HG03432 (cell line): Measurements from ENCODE around the gene TRRAP.

Source experiments
- ATAC-seq: cut with Tn5 transposase; IDR thresholded peaks from one replicate; pipeline ENCODE4 v1.9.1; 2021; ENCODE audit warnings: mild to moderate bottlenecking, moderate library complexity; ENCODE audit not compliant: unreplicated experiment

Gene TRRAP

DNA sequence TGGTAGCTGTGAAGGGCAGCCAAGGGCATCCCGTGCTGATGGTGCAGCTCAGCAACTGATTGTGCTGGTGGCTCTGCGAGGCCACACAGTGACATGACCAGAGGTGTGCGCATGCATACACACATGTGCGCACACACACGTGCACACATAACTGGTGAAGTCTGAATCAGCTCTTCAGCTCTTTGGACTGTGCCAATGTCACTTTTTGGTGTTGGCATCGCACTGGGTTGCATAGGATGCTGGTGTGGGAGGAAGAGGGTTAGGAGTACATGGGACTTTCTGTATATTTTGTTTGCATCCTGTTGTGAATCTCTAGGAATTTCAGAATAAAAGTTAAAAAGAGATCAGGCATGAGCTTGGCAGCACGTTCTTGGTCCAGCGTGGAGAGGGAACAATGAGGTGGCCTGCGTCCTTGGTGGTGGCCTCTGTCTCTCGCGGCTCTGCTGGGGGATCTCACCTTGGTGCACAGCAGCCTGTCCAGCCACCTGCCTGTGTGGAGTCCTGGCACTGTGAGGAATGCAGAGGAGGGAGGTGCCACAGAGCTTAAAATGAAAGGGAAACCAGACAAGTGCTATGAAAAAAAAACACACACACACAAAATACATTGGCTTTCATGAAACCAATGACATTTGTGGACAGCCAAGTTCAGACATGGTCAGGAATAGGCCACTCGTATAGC, 124.0 kb downstream of the TRRAP start:
- ATAC-seq, result no peak

DNA sequence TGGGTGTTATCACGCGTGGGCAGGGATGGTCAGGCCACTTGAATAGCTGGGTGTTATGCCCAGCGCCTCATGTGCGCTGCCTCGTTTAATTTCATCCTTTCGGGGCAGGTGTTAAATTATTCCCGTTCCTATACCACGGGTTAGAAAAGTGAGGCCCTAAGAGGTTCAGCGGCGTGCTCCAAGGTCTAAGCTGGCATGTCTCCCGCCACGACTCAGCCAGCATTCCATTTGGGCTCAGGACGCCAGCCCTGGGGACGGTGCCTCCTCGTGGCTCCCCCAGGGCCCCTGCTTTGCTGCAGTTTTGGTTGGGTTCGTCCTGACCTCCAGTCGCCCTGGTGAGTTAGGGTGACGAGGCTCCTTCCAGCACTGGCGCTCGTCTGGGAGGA, 124.5 kb downstream of the TRRAP start:
- ATAC-seq, result no peak

DNA sequence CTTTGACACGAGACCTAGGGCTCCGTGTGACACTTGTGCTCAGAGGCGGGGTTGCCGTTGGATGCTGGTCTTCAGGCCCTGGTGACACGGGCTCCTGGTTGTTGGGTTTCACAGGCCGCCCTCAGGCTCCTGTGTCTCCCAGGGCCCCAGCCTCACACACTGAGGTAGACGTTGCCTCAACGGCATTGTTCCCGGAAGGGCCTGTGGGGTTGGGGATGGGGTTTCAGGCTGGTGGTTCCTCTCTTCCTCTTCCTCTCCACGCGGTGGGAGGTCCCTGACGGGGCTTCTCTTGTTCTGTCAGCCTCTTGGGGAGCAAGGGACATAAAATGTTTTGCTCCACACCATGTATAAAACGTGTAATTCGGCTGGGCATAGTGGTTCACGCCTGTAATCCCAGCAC, 125.1 kb downstream of the TRRAP start:
- no peak for ATAC-seq

DNA sequence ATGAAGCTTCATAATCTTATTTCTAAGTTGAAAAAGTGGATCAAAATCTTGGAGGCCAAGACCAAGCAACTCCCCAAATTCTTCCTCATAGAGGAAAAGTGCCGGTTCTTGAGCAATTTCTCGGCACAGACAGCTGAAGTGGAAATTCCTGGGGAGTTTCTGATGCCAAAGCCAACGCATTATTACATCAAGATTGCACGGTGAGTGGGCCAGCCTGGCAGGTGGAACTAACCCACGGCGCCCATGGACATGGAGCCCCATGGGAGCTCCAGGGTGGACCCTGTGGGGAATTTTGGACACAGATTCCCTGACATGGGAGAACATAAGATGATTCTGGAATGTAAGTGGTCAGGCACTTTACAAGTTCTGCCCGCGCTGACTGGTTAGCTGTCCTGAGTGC, 125.9 kb downstream of the TRRAP start:
- no peak for ATAC-seq

DNA sequence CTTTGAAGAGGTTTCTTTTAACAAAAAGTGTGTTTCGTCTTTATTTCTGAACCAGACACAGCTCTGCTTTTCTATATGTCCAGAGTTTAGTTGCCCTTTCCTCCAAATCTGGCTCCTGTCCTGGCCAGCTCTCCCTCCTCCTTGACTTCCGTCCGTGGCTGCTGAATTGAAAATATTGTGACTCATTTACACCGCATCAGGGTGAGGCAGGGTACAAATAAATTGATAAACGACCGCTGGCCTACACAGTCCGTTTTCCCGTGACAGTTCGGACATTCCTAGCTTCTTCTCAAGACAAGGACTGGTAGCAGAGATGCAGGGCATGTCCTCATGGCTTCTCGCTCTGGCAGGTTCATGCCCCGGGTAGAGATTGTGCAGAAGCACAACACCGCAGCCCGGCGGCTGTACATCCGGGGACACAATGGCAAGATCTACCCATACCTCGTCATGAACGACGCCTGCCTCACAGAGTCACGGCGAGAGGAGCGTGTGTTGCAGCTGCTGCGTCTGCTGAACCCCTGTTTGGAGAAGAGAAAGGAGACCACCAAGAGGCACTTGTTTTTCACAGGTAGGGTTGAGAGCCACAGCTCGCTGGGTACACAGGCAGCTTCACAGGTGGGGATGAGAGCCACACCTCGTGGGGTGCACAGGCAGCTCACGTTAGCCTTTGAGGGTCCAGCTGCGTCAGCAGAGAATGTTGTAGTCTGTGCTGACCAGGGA, 126.6 kb downstream of the TRRAP start:
- no peak for ATAC-seq

DNA sequence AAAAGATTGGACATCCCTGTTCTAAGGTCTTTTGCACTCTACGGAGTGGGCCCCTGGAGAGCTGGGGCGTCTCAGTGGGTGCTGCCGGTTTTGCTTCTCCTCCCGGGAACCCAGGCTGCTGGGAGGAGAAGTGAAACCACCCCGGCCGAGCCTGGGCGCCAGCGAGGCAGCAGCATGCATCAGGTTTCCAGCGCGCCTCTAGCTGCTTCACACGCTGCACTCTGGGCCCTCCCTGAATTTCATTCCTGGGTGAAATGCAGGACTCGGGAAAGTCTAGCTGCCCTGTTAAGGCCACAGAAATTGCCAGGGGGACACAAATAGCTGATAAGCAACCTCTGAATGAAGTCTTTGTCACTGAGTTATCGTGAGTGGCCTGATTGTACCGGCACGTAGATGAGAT, 127.4 kb downstream of the TRRAP start:
- ATAC-seq, result no peak

DNA sequence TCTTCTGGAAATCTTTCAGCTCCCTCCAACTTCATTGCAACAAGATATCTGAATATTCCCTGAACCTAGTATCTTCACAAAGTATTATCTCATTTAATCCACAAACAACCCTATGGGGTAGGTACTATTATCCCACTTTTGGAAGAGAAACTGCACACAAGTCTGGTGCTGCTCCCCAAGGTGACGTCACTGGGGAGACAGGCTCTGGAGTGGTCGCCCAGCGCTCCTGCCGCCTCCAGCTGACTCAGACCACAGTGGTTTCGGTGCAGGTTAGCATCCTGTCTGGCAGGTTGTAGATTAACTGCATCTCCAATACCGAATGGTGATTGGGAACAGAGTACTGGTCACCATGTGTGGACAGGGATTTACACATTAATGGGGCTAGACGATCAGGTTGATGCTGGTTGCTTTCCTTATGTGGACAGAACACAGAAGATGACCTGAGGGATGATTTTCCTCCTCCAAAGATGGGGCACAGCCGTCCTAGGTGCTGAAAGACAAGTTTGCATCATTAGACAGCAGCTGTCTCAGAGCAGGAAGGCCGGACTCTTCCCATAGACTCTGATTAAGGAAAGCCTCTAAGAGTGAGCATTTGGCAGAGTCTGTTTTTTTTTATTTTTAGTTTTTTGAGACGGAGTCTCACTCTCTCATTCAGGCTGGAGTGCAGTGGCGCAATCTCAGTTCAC, 128.6 kb downstream of the TRRAP start:
- ATAC-seq, result no peak

DNA sequence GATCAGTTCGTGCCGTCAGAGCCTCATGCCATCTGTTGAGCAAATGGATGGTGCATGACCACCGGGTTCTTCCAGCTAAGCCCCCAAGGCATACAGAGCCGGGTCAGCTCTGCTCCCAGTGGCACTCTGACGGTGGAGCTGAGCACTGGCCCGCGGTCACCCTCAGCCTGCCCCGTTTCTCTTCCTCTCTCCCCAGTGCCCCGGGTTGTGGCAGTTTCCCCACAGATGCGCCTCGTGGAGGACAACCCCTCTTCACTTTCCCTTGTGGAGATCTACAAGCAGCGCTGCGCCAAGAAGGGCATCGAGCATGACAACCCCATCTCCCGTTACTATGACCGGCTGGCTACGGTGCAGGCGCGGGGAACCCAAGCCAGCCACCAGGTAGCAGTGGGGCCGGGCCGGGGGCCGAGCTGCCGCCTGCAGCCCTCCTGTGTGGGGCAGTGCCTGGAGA, 129.9 kb downstream of the TRRAP start:
- no peak for ATAC-seq

DNA sequence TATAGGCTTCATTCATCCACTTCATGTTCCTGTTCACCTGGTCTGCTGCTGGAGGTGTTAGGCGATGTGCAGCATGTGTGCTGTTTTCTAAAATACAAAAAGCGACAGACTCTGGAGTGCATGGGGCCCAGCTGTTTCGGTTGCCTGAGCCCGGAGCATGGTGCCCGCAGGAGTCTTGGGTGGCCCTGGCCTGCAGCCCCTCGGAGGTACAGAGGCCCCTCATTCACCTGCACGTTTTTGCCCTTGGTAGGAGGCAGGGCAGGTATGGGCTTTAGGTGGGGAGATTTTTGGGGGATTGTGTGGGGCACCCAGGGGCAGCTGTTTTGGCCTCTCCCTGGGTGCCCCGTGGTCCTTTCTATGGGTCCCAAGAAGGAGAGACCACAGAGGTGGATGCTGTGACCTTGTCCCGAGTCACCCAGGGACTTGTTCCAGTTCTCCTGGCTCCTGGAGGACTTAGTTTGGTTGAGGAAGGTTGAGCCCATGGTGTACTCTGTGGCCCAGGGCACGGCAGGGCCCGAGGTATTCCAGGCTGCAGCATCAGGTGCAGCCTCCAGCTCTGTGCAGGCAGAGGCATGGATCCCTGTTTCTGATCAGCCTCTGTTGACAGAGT, 130.7 kb downstream of the TRRAP start:
- ATAC-seq, result no peak

DNA sequence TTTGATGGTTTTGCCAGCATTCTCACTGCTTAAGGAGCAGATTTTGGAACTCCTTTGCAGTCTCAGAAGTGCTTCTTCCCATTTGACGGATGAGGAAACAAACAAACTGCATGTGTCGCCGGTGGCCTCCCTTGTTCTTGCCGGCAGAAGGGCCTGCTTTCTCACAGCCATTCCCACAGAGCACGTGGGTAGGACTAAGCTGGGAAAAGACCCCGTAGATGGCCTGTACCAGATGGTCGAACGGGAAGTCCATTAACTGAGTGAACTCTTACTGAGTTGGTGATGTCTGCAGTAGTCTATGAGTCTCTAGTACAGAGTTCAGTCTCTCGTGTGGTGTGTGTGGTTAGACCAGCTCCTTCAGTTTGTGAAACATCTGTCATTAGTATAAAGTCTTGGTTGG, 131.9 kb downstream of the TRRAP start:
- ATAC-seq, result no peak

DNA sequence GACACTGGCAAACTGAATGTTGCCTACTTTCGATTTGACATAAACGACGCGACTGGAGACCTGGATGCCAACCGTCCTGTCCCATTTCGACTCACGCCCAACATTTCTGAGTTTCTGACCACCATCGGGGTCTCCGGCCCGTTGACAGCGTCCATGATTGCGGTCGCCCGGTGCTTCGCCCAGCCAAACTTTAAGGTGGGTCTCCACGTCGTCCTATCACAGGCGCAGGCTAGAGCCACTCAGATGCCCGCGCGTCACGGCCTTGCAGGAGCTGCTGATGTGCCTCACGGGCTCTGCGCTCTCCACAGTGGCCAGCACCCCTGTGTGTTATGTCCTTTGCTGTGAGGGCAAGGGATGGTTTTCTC, 133.0 kb downstream of the TRRAP start:
- ATAC-seq, result no peak

DNA sequence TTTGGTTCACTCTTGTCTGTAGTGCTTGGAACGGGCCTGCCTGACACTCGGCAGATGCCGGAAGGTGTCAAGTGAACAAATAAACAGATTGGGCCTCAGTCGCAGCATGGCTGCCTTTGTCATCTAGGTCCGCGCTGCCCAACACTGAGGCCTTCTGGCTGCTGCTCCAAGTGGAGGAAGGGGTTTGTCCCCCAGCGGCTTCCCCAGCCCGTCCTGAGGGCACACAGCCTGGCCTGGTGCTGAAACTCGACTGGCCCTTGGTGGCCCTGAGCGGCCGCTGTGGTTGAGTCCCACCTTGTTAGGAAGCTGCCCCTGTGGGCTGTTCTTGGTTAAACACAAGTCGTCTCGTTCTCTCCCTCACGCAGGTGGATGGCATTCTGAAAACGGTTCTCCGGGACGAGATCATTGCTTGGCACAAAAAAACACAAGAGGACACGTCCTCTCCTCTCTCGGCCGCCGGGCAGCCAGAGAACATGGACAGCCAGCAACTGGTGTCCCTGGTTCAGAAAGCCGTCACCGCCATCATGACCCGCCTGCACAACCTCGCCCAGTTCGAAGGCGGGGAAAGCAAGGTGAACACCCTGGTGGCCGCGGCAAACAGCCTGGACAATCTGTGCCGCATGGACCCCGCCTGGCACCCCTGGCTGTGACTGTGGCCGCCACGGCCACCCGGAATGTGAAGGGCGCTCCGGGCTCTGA, 133.5 kb downstream of the TRRAP start:
- no peak for ATAC-seq

DNA sequence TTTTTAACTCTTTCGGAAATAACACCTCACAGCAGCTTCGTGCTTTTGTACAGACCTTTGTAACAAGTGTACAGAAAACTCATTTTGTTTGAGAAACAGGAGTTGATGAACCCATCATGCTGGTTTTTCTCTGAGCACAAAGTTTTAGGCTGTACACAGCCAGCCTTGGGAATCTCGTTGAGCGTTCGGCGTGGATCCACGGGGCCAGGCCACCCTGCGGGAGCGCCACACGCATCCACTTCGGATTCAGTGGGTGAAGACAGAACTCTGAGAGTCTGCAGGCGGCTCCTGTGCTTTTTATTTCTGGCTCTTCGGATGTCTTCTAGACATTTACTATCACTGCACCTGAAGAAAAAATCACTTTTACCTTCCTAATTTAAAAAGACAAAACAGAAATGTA, 134.4 kb downstream of the TRRAP start:
- ATAC-seq, result no peak

DNA sequence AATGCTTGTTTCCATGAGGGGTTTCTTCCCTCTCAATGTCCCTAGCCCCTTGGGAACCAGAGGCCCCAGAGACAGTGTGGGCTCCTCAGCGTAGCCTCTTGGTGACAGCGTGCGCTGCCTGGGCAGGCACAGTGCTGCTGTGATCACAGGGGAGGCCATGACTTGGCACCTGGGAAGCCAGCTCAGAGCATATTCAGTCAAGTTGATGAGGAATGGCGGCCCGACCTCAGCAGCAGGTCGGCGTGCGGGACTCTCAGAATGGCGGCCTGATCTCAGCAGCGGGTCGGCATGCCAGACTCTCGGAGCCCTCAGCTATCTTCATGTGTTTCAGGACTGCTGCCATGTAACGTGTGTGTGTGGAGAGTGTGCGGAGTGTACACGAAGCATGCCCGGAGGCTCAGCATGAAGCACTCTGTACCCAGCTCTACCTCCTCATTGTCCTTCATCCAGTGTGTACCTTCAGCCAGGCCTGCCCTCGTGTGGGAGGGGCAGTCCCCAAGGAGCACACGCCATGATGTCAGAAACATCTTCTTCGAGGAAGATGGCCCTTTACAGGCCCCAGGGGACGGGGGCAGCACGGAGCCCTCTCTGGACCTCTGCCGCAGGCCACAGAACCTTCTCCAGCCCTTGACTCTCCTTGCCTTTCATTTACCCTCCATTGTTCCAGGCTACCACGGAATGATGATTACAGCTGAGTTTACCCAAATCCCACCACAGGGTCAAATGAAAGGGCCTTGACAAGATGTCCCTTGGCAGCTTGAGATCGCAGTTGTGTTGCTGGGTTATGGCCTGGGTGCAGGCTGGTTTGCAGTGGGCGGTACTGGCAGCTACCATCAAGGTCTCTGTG, 135.2 kb downstream of the TRRAP start:
- ATAC-seq, result no peak

DNA sequence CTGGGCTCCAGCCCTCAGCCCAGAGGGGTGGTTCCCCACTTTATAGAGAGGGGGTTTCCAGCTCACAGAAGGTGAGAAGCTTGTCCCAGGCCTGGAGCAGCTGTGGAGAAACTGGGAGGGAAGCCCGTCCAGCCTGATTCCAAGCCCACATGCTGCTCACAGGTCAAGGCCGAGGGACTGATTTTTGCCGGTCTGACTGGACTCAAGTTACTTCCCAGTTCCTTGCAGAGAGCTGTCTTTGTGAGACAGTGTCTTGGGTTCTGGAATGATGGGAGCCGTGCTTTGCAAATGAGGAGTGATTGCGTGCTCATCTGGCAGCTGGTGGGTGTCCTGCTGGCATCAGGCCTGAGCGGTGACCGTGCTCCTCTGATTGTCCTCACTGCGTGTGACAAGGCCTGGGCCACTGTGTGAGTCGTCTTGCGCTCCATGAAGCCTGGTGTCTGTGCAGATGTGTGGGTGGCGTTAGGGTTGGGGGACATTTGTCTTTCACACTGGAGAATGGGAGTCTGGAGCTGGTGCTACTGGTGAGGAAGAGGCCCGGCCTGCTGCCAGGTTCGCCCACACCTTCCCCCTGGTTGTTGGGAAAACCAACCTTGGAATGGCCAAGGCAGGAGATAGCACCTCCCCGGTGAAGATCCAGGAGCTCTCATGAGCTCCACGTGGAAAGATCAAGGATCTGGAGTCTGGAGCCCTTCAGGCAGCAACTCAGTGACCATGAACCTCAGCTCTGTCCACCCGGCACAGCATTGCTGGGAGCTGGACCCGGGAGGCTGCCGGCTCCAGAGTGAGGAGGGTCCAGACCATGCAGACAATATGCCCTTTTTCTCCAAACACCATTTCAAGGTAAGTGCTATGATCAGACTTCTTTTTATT, 136.0 kb downstream of the TRRAP start:
- ATAC-seq, result no peak

DNA sequence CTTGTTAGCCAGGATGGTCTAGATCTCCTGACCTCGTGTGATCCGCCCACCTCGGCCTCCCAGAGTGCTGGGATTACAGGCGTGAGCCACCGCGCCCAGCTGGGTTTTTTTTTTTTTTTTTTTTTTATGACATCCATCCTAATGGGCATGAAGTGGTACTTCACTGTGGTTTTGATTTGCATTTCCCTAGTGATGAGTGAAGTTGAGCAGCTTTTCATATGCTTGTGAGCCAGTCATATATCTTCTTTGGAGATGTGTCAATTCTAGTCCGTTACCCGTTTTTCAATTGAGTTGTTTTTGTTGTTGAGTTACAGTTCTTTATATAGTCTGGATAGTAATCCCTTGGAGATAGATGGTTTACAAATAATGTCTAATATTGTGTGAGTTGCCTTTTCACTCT, 137.9 kb downstream of the TRRAP start:
- ATAC-seq, result no peak

DNA sequence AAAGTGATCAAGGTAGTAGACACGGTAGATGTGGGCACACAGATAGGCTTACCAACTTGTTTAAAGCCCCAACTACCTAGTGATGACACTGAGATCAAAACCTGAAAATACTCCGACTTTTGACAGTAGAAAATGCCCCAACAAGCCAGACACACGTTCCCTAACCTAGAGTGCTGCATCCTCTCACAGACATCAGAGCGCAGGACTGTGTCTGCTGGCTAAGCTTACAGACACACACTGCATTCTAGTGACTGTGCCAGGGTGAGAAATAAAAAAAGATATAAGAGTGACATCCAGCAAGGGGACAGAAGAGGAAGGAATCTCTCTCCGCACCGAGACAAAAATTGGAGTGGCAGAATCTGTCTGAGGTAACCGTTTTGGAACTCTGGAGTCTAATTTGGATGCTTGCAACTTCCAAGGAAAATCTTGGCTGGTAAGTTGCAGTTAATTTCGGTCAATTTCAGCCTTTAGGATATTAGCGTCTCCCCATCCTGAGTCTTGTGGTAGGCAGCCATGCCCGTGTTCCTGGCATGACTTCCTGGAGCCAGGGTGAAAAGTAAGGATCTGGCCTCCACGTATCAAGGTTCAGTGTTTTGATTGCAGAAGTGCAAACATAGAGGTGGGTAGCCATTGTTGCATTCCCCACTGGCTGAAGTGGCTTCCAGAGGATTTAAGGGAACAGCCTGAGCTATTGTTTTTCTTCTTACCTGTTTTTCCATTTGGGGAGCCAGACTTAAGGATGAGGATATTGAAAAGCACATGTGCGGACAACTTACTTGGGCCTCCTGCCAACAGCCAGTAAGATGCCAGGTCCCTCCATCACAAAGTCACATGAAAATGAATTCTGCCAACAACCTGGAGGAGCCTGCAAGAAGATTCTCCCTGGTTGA, 141.4 kb downstream of the TRRAP start:
- ATAC-seq, result no peak

DNA sequence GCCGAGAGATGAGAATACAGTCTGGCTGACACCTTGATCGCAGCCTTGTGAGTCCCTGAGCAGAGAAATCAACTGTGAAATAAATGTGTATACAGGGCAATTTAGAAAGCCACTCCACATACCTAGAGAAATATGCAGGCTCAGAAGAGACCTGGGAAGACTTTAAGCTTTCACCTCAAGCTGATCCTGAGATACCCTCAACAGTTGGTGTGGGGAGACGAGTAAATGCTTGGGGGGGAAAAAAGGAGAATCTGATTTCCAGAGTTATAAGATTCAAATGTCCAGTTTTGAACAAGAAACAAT, 142.0 kb downstream of the TRRAP start:
- ATAC-seq, result no peak
